Measurements from ENCODE around the gene SUGCT. TPM values are rescaled to one million over a fixed set of nuclear protein-coding genes. Genes with fewer than 3 reads are reported as not detected.

Gene SUGCT
- total and polyA plus RNA-seq, 2 of the 8 experiments (the other 6 are each of a cell fraction or from before 2014, with no cell fraction given): 2.8 to 5.4 TPM

DNA sequence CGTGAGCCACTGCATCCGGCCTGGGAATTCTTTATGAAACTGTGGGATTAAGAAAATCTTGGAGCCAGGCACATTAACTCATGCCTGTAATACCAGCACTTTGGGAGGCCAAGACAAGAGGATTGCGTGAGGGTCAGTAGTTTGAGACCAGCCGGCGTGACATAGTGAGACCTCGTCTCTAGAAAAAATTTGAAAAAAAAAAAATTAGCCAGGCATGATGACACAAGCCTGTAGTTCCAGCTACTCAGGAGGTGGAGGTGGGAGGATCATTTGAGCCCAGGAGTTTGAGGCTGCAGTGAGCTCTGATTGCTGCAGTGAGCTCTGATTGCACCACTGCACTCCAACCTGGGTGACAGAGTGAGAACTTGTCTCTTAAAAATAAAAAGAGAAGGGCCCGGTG is 69.8 kb downstream of the SUGCT start:
- 91% methylated on average over 6 of the region's 7 CpGs; no CpG with 5 or more reads in 1 of the 2 experiments for WGBS, 2 experiments (ENCODE audit: extremely low coverage in 1 of 2, insufficient coverage in 1 of 2, insufficient read length in 1 of 2, insufficient replicate concordance in 2 of 2, low coverage in 1 of 2, low lambda C conversion rate in 2 of 2, missing lambda C conversion rate in 1 of 2)
- Histone ChIP-seq H2BK15ac (ENCODE audit: low read length) (no peak overlapping the region), H3K4me3 (ENCODE audit: extremely low read depth in 1 of 4, insufficient read depth in 2 of 4, low read depth in 3 of 4, low read length in 4 of 4) (no peak overlapping the region), H3K9me3 (ENCODE audit: insufficient read depth in 2 of 2, low read depth in 1 of 2, low read length in 1 of 2) (no peaks in the 10 kb centered on the region), H3K4me1 (replicated peaks in 1 of 4; ENCODE audit: control insufficient read depth in 3 of 4, insufficient read depth in 4 of 4, low read length in 3 of 4) (no peaks in the 10 kb centered on the region), H3K9ac (replicated peaks in 1 of 4; ENCODE audit: extremely low read depth in 1 of 4, low read depth in 3 of 4, low read length in 3 of 4) (no peak overlapping the region), H4K5ac (ENCODE audit: insufficient read length, low read depth, low read length) (no peak overlapping the region), H3K79me1 (ENCODE audit: low read depth, low read length) (no peaks in the 10 kb centered on the region), H3K4ac (replicated peaks; ENCODE audit: insufficient read length, low read depth, low read length) (no peak overlapping the region), H4K91ac (replicated peaks; ENCODE audit: insufficient read length, low read length) (no peak overlapping the region), H3K14ac (ENCODE audit: insufficient read length) (no peak overlapping the region), H2BK120ac (replicated peaks; ENCODE audit: low read depth, low read length) (no peak overlapping the region), H3K18ac (ENCODE audit: extremely low read depth, low read length) (no peak overlapping the region), H2AFZ (ENCODE audit: low read length) (no peak overlapping the region), H3K56ac (replicated peaks; ENCODE audit: insufficient read length, low read depth, low read length) (no peak overlapping the region), H3K27ac (ENCODE audit: low read depth, low read length) (no peak overlapping the region), H4K20me1 (replicated peaks in 1 of 2; ENCODE audit: control insufficient read depth in 1 of 2, insufficient read depth in 2 of 2, low read length in 2 of 2) (no peaks in the 10 kb centered on the region), H4K8ac (ENCODE audit: extremely low read depth, insufficient read depth, low read length) (no peak overlapping the region), H3K79me2 (ENCODE audit: control insufficient read depth in 1 of 2, insufficient read depth in 2 of 2, low read length in 2 of 2) (no peaks in the 10 kb centered on the region), H3K36me3 (ENCODE audit: control insufficient read depth in 2 of 4, insufficient read depth in 4 of 4, low read length in 3 of 4) (no peaks in the 10 kb centered on the region), H2AK5ac (ENCODE audit: low read depth, low read length) (no peak overlapping the region), H3K23me2 (ENCODE audit: low read depth, low read length) (no peaks in the 10 kb centered on the region), H2BK5ac (ENCODE audit: low read depth, low read length) (no peak overlapping the region), H3K23ac (ENCODE audit: insufficient read length) (no peak overlapping the region), H3K4me2 (ENCODE audit: insufficient read depth in 1 of 2, low read depth in 2 of 2, low read length in 2 of 2) (no peak overlapping the region), H2BK20ac (ENCODE audit: low read length) (no peak overlapping the region), H2BK12ac (ENCODE audit: low read depth, low read length) (no peak overlapping the region), H3K27me3 (replicated peaks in 1 of 4; ENCODE audit: control insufficient read depth in 3 of 4, extremely low read depth in 1 of 4, insufficient read depth in 3 of 4, low read length in 3 of 4) (no peaks in the 10 kb centered on the region)
- CTCF ChIA-PET (ENCODE audit: partially characterized antibody): interaction anchor here (0.7 kb wide), 1 partner anchor 624 kb away, joined by 3 read pairs; no protein-coding TSS in a partner anchor
- no peak for DNase-seq (ENCODE audit: low read depth in 1 of 2, low spot score in 2 of 2)
- POLR2A ChIA-PET (ENCODE audit: partially characterized antibody): no interaction called here
- no peak for FAIRE-seq
- TF ChIP-seq POLR2A (IDR thresholded peaks at IDR 0.05; ENCODE audit: control extremely low read depth in 1 of 2, low read depth in 2 of 2, low read length in 2 of 2): no peak
- TF ChIP-seq, protein P1, sequence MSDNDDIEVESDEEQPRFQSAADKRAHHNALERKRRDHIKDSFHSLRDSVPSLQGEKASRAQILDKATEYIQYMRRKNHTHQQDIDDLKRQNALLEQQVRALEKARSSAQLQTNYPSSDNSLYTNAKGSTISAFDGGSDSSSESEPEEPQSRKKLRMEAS (IDR thresholded peaks at IDR 0.05): no peak
- TF ChIP-seq BRCA1 (IDR thresholded peaks at IDR 0.05; ENCODE audit: low read depth, low read length): no peak
- no peak for TF ChIP-seq EGR1 (IDR thresholded peaks at IDR 0.05; ENCODE audit: borderline replicate concordance, low read depth, low read length)
- no peak for TF ChIP-seq JUN (IDR thresholded peaks at IDR 0.05; ENCODE audit: low read depth, low read length)
- TF ChIP-seq HDAC2 (IDR thresholded peaks at IDR 0.05; ENCODE audit: borderline replicate concordance in 1 of 2, low read depth in 2 of 2, low read length in 2 of 2): no peak
- TF ChIP-seq CHD1 (IDR thresholded peaks at IDR 0.05; ENCODE audit: low read depth, low read length): no peak
- TF ChIP-seq SIX5 (IDR thresholded peaks at IDR 0.05; ENCODE audit: low read depth, low read length): no peak
- no peak for TF ChIP-seq SAP30 (IDR thresholded peaks at IDR 0.05; ENCODE audit: insufficient read depth, insufficient replicate concordance, low read length)
- TF ChIP-seq ZNF274 (IDR thresholded peaks at IDR 0.05; ENCODE audit: borderline replicate concordance, extremely low read depth, low read length): no peak
- TF ChIP-seq, protein P2, sequence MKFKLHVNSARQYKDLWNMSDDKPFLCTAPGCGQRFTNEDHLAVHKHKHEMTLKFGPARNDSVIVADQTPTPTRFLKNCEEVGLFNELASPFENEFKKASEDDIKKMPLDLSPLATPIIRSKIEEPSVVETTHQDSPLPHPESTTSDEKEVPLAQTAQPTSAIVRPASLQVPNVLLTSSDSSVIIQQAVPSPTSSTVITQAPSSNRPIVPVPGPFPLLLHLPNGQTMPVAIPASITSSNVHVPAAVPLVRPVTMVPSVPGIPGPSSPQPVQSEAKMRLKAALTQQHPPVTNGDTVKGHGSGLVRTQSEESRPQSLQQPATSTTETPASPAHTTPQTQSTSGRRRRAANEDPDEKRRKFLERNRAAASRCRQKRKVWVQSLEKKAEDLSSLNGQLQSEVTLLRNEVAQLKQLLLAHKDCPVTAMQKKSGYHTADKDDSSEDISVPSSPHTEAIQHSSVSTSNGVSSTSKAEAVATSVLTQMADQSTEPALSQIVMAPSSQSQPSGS (IDR thresholded peaks at IDR 0.05; ENCODE audit: low read length): no peak
- no peak for TF ChIP-seq CREB1 (IDR thresholded peaks at IDR 0.05)
- no peak for TF ChIP-seq TBP (IDR thresholded peaks at IDR 0.05; ENCODE audit: low read depth, low read length)
- TF ChIP-seq TAF7 (optimal IDR thresholded peaks at IDR 0.05; ENCODE audit: borderline replicate concordance, low read depth, low read length): no peak
